Naive thymus-derived CD4-positive, alpha-beta T cell (primary cell): ENCODE measurements around the gene SOHLH2. TPM values are rescaled to one million over a fixed set of nuclear protein-coding genes. Genes with fewer than 3 reads are reported as not detected.

Source experiments
- ATAC-seq: fragments of 150-1000 bp; cut with Tn5 transposase; 2 replicates; pipeline ENCODE4 v1.10.0; 2021; ENCODE audit warnings: mild to moderate bottlenecking, moderate library complexity
- CTCF ChIA-PET: fragments of 350-600 bp; sonication (Branson Sonifier 250); formaldehyde crosslinking; loops from one replicate; lab custom pipeline; 2021; ENCODE audit warnings: antibody characterized with exemption; lab: Charles Lee
- POLR2A ChIA-PET: fragments of 350-600 bp; sonication (Branson Sonifier 250); formaldehyde crosslinking; loops from one replicate; lab custom pipeline; 2021; ENCODE audit warnings: antibody characterized with exemption, inconsistent platforms; lab: Charles Lee
- DNase-seq, 9 donors: peaks; one replicate each; pipeline versions ENCODE4 v3.0.0 to v3.0.0-alpha.2; 2020 to 2022; ENCODE audit warnings: mixed read lengths in 1 of 9
- H3K27ac ChIP-seq: one replicate; pipeline ENCODE4 v1.7.0; 2013; ENCODE audit warnings: mild to moderate bottlenecking, low read depth, low read length, moderate library complexity
- H3K27me3 ChIP-seq, 2 donors: one replicate each; pipeline ENCODE4 v1.7.0; 2013; ENCODE audit warnings: low read length in 2 of 2, mild to moderate bottlenecking in 2 of 2, moderate library complexity in 2 of 2; ENCODE audit not compliant: control insufficient read depth in 2 of 2, insufficient read depth in 2 of 2
- H3K36me3 ChIP-seq, 3 experiments: 1 replicate in 2 of 3; 2 replicates in 1 of 3; pipeline ENCODE4 v1.7.0; 2013; ENCODE audit warnings: low read length in 3 of 3, mild to moderate bottlenecking in 3 of 3, moderate library complexity in 1 of 3; ENCODE audit not compliant: insufficient read depth in 3 of 3, control insufficient read depth in 2 of 3
- H3K4me1 ChIP-seq, 2 donors: one replicate each; pipeline ENCODE4 v1.7.0; 2013; ENCODE audit warnings: low read length in 2 of 2, mild to moderate bottlenecking in 2 of 2, moderate library complexity in 1 of 2; ENCODE audit not compliant: control insufficient read depth in 2 of 2, insufficient read depth in 2 of 2
- H3K4me3 ChIP-seq: 2 replicates; pipeline ENCODE4 v1.7.0; 2013; ENCODE audit warnings: mild to moderate bottlenecking, low read length
- H3K9me3 ChIP-seq, 3 experiments: 1 replicate in 2 of 3; 2 replicates in 1 of 3; pipeline ENCODE4 v1.7.0; 2013; ENCODE audit warnings: low read length in 3 of 3; ENCODE audit not compliant: control insufficient read depth in 2 of 3
- H3K27ac Mint-ChIP-seq, 9 donors: one replicate each; pipeline ENCODE4 v1.8.0; 2020 to 2022; ENCODE audit warnings: mixed read lengths in 9 of 9, mild to moderate bottlenecking in 8 of 9, moderate library complexity in 5 of 9, inconsistent platforms in 2 of 9
- H3K27me3 Mint-ChIP-seq, 5 donors: one replicate each; pipeline ENCODE4 v1.8.0; 2021 to 2022; ENCODE audit warnings: mixed read lengths in 5 of 5, mild to moderate bottlenecking in 1 of 5
- H3K36me3 Mint-ChIP-seq, 5 donors: one replicate each; pipeline ENCODE4 v1.8.0; 2020 to 2022; ENCODE audit warnings: mixed read lengths in 5 of 5, mild to moderate bottlenecking in 3 of 5, inconsistent platforms in 1 of 5
- H3K4me1 Mint-ChIP-seq, 7 donors: one replicate each; pipeline ENCODE4 v1.8.0; 2020 to 2022; ENCODE audit warnings: mixed read lengths in 7 of 7, mild to moderate bottlenecking in 3 of 7, inconsistent platforms in 1 of 7
- H3K4me3 Mint-ChIP-seq, 10 donors: one replicate each; pipeline ENCODE4 v1.8.0; 2020 to 2022; ENCODE audit warnings: mild to moderate bottlenecking in 10 of 10, mixed read lengths in 10 of 10, moderate library complexity in 6 of 10, inconsistent platforms in 2 of 10
- H3K9me3 Mint-ChIP-seq, 11 donors: one replicate each; pipeline ENCODE4 v1.8.0; 2020 to 2022; ENCODE audit warnings: mixed read lengths in 11 of 11, mild to moderate bottlenecking in 4 of 11, inconsistent platforms in 1 of 11, moderate library complexity in 1 of 11
- intact Hi-C, 2 donors: fragments of 100-400 bp; cut with micrococcal nuclease; formaldehyde crosslinking; loops; one replicate each; pipeline ENCODE4 v1.15.1; 2023
- polyA plus RNA-seq, 2 donors: library from polyadenylated mRNA; unstranded; fragments of 300-500 nt; fragmentation: Illumina TruSeq; gene quantifications; one replicate each; pipeline ENCODE4 v1.2.3, GENCODE V29; 2021
- total RNA-seq, 6 experiments: library from RNA in 5 of 6; stranded (reverse) in 5 of 6; gene quantifications; 1 replicate in 5 of 6; 2 replicates in 1 of 6; pipeline ENCODE4 v1.2.3 and lab custom pipeline; 2021 to 2026

The SOHLH2 gene
- total and polyA plus RNA-seq, 7 experiments from 2014 or later, result not detected

- intact Hi-C loops, result no loop called here
- Histone ChIP-seq H3K36me3 (no peaks in the 10 kb centered on the region), H3K9me3 (no peaks in the 10 kb centered on the region), H3K4me1 (no peaks in the 10 kb centered on the region), H3K27ac (no peak overlapping the region), H3K27me3 (no peaks in the 10 kb centered on the region), H3K4me3 (no peak overlapping the region)
- Mint-ChIP-seq H3K4me3 (no peak overlapping the region), H3K4me1 (no peaks in the 10 kb centered on the region), H3K27ac (no peak overlapping the region), H3K36me3 (no peaks in the 10 kb centered on the region), H3K9me3 (peaks cover 0 to 3% (median 0%) of the 10 kb centered on the region in 11 donors), H3K27me3 (peaks cover 0 to 10% (median 5%) of the 10 kb centered on the region in 5 donors)
- POLR2A ChIA-PET, result no interaction called here
- CTCF ChIA-PET, result no interaction called here
- ATAC-seq (no peak), DNase-seq (no peak)
These were observed 90.0 kb downstream of the SOHLH2 start for GRCh38 chr13:36124236-36124822.

Other genes starting within 250 kb of the SOHLH2 start
- gene DCLK1, start 83.2 kb downstream of the SOHLH2 start, total RNA-seq, result not detected
- not detected for gene DCLK1, start 83.2 kb downstream of the SOHLH2 start, polyA plus RNA-seq
- gene CCDC169, start 83.3 kb upstream of the SOHLH2 start, total RNA-seq, result under 1 TPM in 2 of 5 experiments, not detected in 3; 0.41 to 0.42 TPM
- gene CCDC169, start 83.3 kb upstream of the SOHLH2 start, polyA plus RNA-seq, result not detected
- 10 to 100 TPM; 24.8 to 67.5 (median 26.9) TPM for gene SPART, start 131.8 kb upstream of the SOHLH2 start, total RNA-seq
- 10 to 100 TPM; 39.6 to 59.1 TPM for gene SPART, start 131.8 kb upstream of the SOHLH2 start, polyA plus RNA-seq
- 1 to 10 TPM in 1 of 5 experiments, under 1 TPM in 2, not detected in 2; 0.22 to 5.0 (median 0.69) TPM for gene CCNA1, start 217.9 kb upstream of the SOHLH2 start, total RNA-seq
- not detected for gene CCNA1, start 217.9 kb upstream of the SOHLH2 start, polyA plus RNA-seq